ENCODE results near the gene TSPO2.

Gene TSPO2

DNA sequence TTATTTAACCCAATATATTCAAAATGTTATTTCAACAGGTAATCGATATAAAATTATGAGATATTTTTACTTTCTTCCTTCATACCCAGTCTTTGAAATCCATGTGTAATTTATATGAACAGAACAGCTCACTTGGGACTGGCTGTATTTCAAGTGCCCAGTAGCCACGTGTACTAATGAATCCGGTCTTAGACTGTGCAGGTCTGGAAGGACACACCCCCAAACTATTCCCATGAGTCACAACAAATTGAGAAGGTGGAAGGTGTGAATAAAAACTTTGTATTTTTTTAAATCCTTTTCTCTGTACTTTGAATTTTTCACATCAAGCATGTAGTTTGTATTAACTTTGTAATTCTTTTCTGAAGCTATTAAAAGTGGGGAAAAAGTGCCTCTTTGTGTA is 6.1 kb upstream of the TSPO2 start:
- TF ChIP-seq CTCF (IDR thresholded peaks at IDR 0.05; ENCODE audit: low read depth, low read length), result no peak
- no peak for DNase-seq (ENCODE audit: low read depth in 2 of 2)
- no peak overlapping the region for H3K4me3 ChIP-seq (replicated peaks in 1 of 2; ENCODE audit: low read depth in 2 of 2, low read length in 2 of 2)

DNA sequence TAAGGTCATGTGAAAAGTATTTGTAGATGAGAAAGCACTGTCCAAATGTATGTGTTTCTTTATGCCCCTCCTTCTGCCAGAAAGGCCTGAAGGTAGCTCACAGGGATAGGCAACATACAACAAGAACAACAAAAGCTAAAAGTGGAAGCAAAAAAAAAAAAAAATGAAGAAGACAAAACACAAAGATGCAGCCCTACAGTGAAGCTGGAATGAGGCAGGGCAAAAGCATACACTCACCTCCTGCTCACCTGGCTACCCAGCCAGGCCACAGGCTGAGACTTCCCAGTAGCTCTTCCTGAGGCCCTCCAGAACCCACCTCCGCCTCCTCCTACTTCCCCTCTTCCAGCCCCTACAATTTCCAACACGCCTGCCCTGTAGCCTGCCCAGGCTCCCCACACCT is 5.7 kb upstream of the TSPO2 start:
- TF ChIP-seq CTCF (IDR thresholded peaks at IDR 0.05; ENCODE audit: low read depth, low read length), result no peak
- H3K4me3 ChIP-seq (replicated peaks in 1 of 2; ENCODE audit: low read depth in 2 of 2, low read length in 2 of 2), result no peak overlapping the region
- no peak for DNase-seq (ENCODE audit: low read depth in 2 of 2)

DNA sequence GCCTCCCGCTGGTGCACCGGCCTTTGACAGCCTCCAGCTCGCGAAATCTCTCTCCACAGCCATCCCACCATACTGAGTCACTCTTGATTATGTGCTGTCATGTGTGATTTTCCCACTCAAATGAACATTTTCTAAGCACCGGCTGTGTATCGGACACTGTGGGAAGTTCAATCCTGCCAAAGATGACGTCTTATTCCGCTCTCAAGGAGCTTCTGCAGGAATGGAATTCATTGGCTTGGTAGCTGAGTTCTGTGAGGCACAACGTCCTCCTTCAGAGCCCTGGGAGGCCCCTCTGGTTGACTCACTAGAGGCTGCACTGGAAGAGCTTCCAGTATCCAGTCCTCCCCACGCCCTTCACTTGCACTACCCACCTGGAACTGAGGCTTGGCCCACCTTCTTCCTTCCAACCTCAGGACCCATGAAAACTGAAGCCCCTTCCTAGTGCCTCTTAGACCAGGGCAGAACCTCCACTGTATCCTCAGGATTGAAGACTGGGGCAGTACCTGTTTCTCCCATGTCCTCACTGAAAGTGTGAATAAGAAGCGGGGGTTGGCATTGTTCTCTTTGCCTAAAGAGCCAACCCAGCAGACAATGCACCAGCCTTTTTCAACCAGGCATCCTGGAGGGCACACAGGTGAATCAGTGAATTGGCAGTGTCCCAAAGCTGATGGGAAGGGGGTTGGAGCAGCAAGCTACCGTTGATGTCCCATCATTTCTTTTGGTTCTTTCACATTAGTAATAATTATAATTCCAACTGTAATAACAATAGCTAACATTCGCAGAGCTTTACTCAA is 5.0 kb upstream of the TSPO2 start:
- no peak overlapping the region for H3K4me3 ChIP-seq (replicated peaks in 1 of 2; ENCODE audit: low read depth in 2 of 2, low read length in 2 of 2)
- no peak for TF ChIP-seq CTCF (IDR thresholded peaks at IDR 0.05; ENCODE audit: low read depth, low read length)

DNA sequence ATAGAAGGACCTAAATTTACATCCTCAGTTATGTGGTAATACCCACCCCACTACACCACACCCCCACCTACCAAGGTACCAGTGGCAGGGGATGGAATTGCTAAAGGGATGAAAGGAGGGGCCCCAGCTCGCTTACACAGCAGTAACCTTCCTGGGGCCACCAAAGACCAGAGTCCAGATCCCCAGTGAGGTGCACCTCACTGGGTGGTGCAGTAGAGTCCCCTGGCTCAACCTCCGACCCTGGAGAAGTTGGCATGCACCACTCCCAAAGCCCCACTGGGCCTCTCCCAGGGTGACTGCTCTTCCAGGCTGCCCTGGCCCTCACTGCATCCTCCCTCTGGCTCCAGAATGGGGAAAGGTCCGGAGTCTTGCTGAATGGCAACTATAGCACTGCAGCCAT is 4.1 kb upstream of the TSPO2 start:
- no peak overlapping the region for H3K4me3 ChIP-seq (replicated peaks in 1 of 2; ENCODE audit: low read depth in 2 of 2, low read length in 2 of 2)
- TF ChIP-seq CTCF (IDR thresholded peaks at IDR 0.05; ENCODE audit: low read depth, low read length), result no peak
- DNase-seq (ENCODE audit: low read depth in 2 of 2), result no peak

More for the DNA sequence above, 5.0 kb upstream of the TSPO2 start:
- peak; percentile 29 to 34 for DNase-seq (ENCODE audit: low read depth in 2 of 2)

DNA sequence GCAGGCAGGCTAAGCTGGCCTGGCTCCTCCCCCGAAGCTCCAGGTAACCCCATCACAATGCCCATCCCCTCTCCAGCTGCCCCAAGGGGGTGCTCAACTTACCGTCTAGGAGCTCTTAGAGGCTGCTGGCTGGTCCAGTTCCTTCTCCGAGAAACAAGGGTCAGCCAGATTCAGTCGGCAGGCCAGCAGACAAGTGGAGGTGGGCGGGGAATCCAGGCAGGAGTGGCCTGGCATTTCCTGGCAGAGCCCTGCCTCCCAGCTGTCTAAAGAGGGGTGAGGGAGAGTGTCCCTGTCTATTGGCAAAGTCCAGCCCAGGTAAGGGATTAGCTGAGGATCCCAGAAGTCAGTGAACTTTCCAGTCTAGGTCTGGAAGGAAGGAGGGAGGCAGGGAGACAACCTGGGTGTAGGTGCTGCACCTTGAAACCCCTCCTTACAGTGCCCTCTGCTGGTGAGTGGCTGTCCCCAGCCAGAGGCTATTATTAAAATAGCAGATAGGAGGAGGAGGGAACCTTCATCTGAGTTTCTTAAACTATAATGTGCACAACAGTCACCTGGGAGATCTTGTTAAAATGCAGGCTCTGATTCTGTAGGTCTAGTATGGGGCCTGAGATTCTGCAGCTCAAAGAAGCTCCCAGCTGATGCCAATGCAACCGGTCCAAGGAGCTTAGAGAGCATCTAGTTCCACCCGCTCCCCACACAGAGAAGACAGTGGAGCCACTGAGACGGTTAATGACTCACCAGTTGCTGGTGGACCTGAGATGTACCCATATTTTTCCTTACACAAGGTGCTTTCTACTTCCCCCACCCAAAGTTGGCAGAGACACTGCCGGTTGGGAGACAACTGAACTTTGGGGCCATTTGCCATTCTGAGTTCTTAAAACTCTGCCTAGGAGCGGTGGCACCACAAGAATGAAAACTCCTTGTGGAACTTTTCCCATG is 2.9 kb upstream of the TSPO2 start, which contains the start of gene UNC5CL:
Gene UNC5CL, minus strand, starts transcription at position 162 of the 939 bp plus-strand sequence. CDS start 4,147 bp downstream, outside the sequence.
- no peak within 1 kb of the TSS for H3K4me3 ChIP-seq (replicated peaks in 1 of 2; ENCODE audit: low read depth in 2 of 2, low read length in 2 of 2)
- peak; percentile 69 for TF ChIP-seq CTCF (IDR thresholded peaks at IDR 0.05; ENCODE audit: low read depth, low read length)
- peak; percentile 15 to 39 for DNase-seq (ENCODE audit: low read depth in 2 of 2)

- TF ChIP-seq CTCF (IDR thresholded peaks at IDR 0.05; ENCODE audit: low read depth, low read length), result no peak
- DNase-seq (ENCODE audit: low read depth in 2 of 2), result peak; percentile 16 to 20
- H3K4me3 ChIP-seq (replicated peaks in 1 of 2; ENCODE audit: low read depth in 2 of 2, low read length in 2 of 2), result no peak overlapping the region
Measured at GRCh38 chr6:41040101-41040939, 1.9 kb upstream of the TSPO2 start.

Data from cardiac fibroblast (primary cell).